Upper lobe of left lung (tissue), 6 donors: ENCODE data around the gene ZNF524. TPM values are rescaled to one million over a fixed set of nuclear protein-coding genes. Genes with fewer than 3 reads are reported as not detected.

Source experiments
- ATAC-seq, 2 donors: fragments of 200-7000 bp; cut with Tn5 transposase; one replicate each; pipeline ENCODE4 v1.9.1; 2022; ENCODE audit warnings: mild to moderate bottlenecking in 2 of 2, moderate library complexity in 2 of 2; ENCODE audit not compliant: low FRiP score in 2 of 2
- DNase-seq, 2 donors: peaks; one replicate each; pipeline ENCODE4 v3.0.0-alpha.2; 2019 to 2020
- H3K27ac ChIP-seq, 4 donors: fragments of 200-600 bp; sonication (generic); one replicate each; pipeline ENCODE4 v1.5.1; 2016 to 2019
- H3K27me3 ChIP-seq, 4 donors: fragments of 200-600 bp; sonication (generic); one replicate each; pipeline ENCODE4 v1.5.1; 2017 to 2019
- H3K36me3 ChIP-seq, 4 donors: fragments of 200-600 bp; sonication (generic); one replicate each; pipeline ENCODE4 v1.5.1; 2016 to 2019
- H3K4me1 ChIP-seq, 4 donors: fragments of 200-600 bp; sonication (generic); one replicate each; pipeline ENCODE4 v1.5.1; 2018 to 2019
- H3K4me3 ChIP-seq, 4 donors: fragments of 200-600 bp; sonication (generic); one replicate each; pipeline ENCODE4 v1.5.1; 2017 to 2019; ENCODE audit warnings: mild to moderate bottlenecking in 2 of 4, moderate library complexity in 1 of 4
- H3K9me3 ChIP-seq, 4 donors: fragments of 200-600 bp; sonication (generic); one replicate each; pipeline ENCODE4 v1.5.1; 2018 to 2019
- EP300 ChIP-seq, 4 donors: sonication (generic); formaldehyde crosslinking; IDR thresholded peaks; one replicate each; pipeline ENCODE4 v1.5.1; 2017; ENCODE audit warnings: antibody characterized with exemption in 4 of 4, control low read depth in 2 of 4
- POLR2A ChIP-seq, 4 donors: fragments of 450-650 bp; IDR thresholded peaks; one replicate each; pipeline ENCODE4 v1.5.1; 2016 to 2017; ENCODE audit warnings: antibody characterized with exemption in 4 of 4, mild to moderate bottlenecking in 2 of 4
- POLR2AphosphoS5 ChIP-seq, 2 donors: sonication (generic); formaldehyde crosslinking; IDR thresholded peaks; one replicate each; pipeline ENCODE4 v1.5.1; 2017; ENCODE audit warnings: antibody characterized with exemption in 2 of 2
- WGBS, 2 donors: methylation state at CpG; one replicate each; pipeline ENCODE4 v1.1.5; 2017 to 2018; 5-methylcytosine and 5-hydroxymethylcytosine counted together
- total RNA-seq, 6 donors: library from RNA; depleted of rRNA in 4 of 6; stranded (reverse); fragments of >200 nt in 4 of 6; gene quantifications; one replicate each; pipeline versions ENCODE4 v1.1.0 to v1.2.1, GENCODE V29; 2016 to 2021
- TF ChIP-seq, protein P1 (sequence below), 6 experiments: fragments of 450-650 bp in 4 of 6; fragments of 200-600 bp in 2 of 6; sonication (generic) in 2 of 6; IDR thresholded peaks; one replicate each; pipeline ENCODE4 v1.5.1; 2016 to 2019; ENCODE audit warnings: antibody characterized with exemption in 6 of 6
- donor health status: DM: no; HTN: no; CAD: no; lungs with moderate emphysema.
- donor health status: DM: no; HTN: yes; CAD: no; lungs with severe emphysema.

The ZNF524 gene
- total RNA-seq, 6 donors from 2014 or later = 19.9 to 58.7 (median 34.9) TPM

DNA sequence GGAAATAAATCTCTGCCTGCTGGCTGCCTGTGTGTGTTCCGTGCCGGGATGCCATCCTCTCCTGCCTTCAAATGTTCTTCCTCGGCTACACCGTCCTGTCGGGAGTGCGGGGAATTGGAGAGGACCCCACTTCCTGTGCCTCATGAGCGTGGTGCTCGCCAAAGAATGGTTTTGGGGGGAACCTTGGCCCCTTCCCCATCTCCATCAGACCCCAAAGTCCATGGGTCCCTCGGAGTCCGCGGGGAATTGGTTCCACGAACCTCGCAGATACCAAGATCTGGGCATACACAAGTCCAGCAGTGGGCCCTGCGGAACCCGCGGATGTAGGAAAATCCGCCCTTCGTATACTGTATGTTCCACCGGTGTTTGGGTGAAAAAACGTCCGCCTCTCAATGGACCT is 3.0 kb downstream of the ZNF524 start:
- no peaks in the 10 kb centered on the region for H3K9me3 ChIP-seq
- DNase-seq (no peak), ATAC-seq (no peak)
- H3K4me1 ChIP-seq = peaks cover 37 to 61% (median 40%) of the 10 kb centered on the region in 4 donors
- peak overlapping the region in 1 of 4 donors; percentile 97 for H3K27ac ChIP-seq
- H3K4me3 ChIP-seq = no peak overlapping the region
- no peaks in the 10 kb centered on the region for H3K27me3 ChIP-seq
- 88 to 93% methylated on average over 20 to 21 of the region's 21 CpGs for WGBS, 2 donors
- peaks cover 0 to 13% (median 2%) of the 10 kb centered on the region in 4 donors for H3K36me3 ChIP-seq
- TF ChIP-seq, protein P1, sequence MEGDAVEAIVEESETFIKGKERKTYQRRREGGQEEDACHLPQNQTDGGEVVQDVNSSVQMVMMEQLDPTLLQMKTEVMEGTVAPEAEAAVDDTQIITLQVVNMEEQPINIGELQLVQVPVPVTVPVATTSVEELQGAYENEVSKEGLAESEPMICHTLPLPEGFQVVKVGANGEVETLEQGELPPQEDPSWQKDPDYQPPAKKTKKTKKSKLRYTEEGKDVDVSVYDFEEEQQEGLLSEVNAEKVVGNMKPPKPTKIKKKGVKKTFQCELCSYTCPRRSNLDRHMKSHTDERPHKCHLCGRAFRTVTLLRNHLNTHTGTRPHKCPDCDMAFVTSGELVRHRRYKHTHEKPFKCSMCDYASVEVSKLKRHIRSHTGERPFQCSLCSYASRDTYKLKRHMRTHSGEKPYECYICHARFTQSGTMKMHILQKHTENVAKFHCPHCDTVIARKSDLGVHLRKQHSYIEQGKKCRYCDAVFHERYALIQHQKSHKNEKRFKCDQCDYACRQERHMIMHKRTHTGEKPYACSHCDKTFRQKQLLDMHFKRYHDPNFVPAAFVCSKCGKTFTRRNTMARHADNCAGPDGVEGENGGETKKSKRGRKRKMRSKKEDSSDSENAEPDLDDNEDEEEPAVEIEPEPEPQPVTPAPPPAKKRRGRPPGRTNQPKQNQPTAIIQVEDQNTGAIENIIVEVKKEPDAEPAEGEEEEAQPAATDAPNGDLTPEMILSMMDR (IDR thresholded peaks at IDR 0.05) = no peak
- TF ChIP-seq POLR2A (IDR thresholded peaks at IDR 0.05) (no peak), EP300 (IDR thresholded peaks at IDR 0.05) (no peak), POLR2AphosphoS5 (IDR thresholded peaks at IDR 0.05) (no peak)

DNA sequence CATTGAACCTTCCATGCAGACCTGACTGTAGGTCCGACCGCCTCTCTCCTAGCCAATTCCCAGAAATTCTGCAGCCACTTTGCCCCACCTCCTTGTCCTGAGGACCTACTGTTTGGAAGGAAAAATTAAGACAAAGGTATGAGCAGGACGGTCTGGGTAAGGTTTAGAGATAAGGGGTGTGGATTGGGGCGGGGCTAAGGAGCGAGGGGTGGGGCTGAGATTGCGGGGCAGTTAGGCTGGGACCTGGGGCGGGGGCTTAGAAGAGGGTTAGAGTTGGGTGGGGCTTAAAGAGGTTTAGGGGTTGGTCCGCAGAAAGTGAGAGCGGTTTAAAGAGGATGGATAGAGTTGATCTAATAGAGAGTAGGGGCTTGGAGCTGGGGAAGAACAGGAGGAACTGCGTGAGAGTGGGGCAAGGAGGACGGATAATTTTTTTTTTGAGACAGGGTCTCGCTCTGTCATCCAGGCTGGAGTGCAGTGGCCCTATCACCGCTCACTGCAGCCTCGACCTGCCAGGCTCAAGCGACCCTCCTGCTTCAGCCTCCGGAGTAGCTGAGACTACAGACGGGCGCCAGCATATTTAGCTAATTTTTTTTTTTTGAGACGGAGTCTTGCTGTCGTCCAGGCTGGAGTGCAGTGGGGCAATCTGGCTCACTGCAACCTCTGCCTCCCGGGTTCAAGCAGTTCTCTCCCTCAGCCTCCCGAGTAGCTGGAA is 3.6 kb downstream of the ZNF524 start:
- WGBS, 2 donors = 76 to 81% methylated on average over 22 of the region's 22 CpGs
- TF ChIP-seq POLR2A (IDR thresholded peaks at IDR 0.05) = no peak
- no peak for TF ChIP-seq POLR2AphosphoS5 (IDR thresholded peaks at IDR 0.05)
- no peak for TF ChIP-seq EP300 (IDR thresholded peaks at IDR 0.05)
- TF ChIP-seq, protein P1 (IDR thresholded peaks at IDR 0.05) = no peak
- Histone ChIP-seq H3K4me3 (peak overlapping the region in 1 of 4 donors; percentile 85), H3K27ac (peak overlapping the region in 3 of 4 donors; percentile 94 to 97 (median 97)), H3K9me3 (no peaks in the 10 kb centered on the region), H3K27me3 (no peaks in the 10 kb centered on the region), H3K36me3 (peaks cover 0 to 13% (median 2%) of the 10 kb centered on the region in 4 donors), H3K4me1 (peaks cover 32 to 60% (median 34%) of the 10 kb centered on the region in 4 donors)
- DNase-seq = no peak
- no peak for ATAC-seq

DNA sequence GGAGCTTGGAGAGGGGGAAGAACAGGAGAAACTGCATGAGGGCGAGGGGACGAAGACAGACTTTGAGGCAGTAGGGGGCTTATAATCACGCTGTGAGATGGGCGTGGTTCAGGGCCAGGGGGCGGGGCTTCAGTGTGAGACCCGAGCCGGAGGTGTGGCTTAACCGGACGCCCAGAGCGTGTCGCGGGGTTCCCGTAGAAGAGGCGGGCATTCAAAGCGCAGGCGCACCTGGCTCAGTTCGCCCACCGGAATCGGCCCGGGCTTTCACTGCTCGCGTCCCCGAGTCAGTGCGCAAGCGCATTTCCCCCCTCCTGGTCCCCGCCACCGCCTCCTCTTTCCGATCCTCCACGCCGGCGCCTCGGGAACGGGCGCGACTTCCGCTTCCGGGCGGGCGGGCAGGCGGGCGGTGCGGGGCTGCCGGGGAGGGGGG is 5.1 kb downstream of the ZNF524 start:
- peaks cover 32 to 63% (median 34%) of the 10 kb centered on the region in 4 donors for H3K4me1 ChIP-seq
- H3K27ac ChIP-seq = peak overlapping the region; percentile 93 to 97 (median 96)
- DNase-seq (peak; percentile 97 to 98), ATAC-seq (peak; percentile 91 to 92)
- WGBS, 2 donors = 0% methylated on average over 16 of the region's 43 CpGs
- no peak for TF ChIP-seq EP300 (IDR thresholded peaks at IDR 0.05)
- TF ChIP-seq POLR2AphosphoS5 (IDR thresholded peaks at IDR 0.05) = peak; percentile 77 to 84
- peak in 1 of 4 donors; percentile 44 for TF ChIP-seq POLR2A (IDR thresholded peaks at IDR 0.05)
- TF ChIP-seq, protein P1 (IDR thresholded peaks at IDR 0.05) = no peak
- no peaks in the 10 kb centered on the region for H3K27me3 ChIP-seq
- H3K9me3 ChIP-seq = no peaks in the 10 kb centered on the region
- peak overlapping the region; percentile 79 to 95 (median 87) for H3K4me3 ChIP-seq
- H3K36me3 ChIP-seq = peaks cover 0 to 21% (median 5%) of the 10 kb centered on the region in 4 donors

DNA sequence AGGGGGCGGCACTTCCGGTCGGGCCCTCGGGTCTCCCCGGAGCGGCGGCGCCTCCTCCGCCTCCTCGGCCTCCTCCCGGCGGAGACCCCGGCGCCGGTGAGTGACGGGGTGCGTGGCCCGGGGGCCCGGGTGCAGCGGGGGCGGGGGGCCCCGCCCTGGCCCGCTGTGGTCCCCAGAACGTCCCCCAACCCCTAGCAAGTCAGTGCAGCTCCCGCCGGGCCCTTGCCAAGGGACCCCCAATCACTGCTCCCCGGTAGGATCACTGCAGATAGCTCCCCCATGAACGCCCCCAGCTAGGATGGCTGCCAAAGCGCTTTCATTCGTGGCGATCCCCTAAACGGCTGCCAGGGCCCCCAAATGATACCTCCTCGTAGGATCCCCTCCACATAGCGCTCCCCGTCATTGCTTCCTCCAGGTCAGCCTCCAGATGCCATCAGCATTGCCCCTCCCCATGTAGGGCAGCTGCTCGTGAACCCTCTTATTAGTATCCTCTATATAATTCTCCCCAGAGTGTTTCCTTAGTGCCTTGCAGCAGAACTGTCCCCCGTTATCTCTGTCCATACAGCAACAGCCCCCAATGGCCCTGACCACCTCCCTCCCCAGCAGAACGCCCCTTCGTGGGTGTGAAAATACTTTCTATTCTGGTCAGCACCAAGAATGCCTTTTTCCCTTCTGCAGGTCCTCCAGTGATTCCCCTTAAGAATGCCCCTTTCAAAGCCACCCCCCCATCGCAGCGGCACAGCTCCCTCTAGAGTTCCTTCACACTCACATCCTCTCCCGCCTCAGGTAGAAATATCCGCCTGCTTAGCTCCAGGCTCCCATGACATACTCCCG is 5.8 kb downstream of the ZNF524 start, which contains the start of gene ZNF865:
ZNF865 (plus strand) TSS at position 11 of the 834 bp plus-strand sequence. CDS start 7,972 bp downstream, outside the sequence.
- peak within 1 kb of the TSS; percentile 93 to 97 (median 96) for H3K27ac ChIP-seq
- peak within 1 kb of the TSS; percentile 79 to 95 (median 87) for H3K4me3 ChIP-seq
- peak in 1 of 2 donors; percentile 80 for DNase-seq
- 0 to 1% methylated on average over 13 to 30 of the region's 44 CpGs for WGBS, 2 donors
- peaks cover 0 to 28% (median 8%) of the 10 kb centered on the region in 4 donors for H3K36me3 ChIP-seq
- TF ChIP-seq, protein P1 (IDR thresholded peaks at IDR 0.05) = peak; percentile 42 to 71 (median 68)
- TF ChIP-seq POLR2A (IDR thresholded peaks at IDR 0.05) = no peak
- H3K4me1 ChIP-seq = peaks cover 30 to 58% (median 32%) of the 10 kb centered on the region in 4 donors
- H3K27me3 ChIP-seq = no peaks in the 10 kb centered on the region
- peak; percentile 50 to 62 for ATAC-seq
- H3K9me3 ChIP-seq = no peaks in the 10 kb centered on the region
